Skeletal muscle satellite cell (primary cell): ENCODE data around the gene SCARF2.
"Not testable (repeated sequence)": the region's sequence is repeated elsewhere in the genome, so short reads cannot be mapped to it uniquely, and the experiment has no call there.

Experiments
- H3K27me3 ChIP-seq: 2 replicates; pipeline ENCODE4 v1.7.0; 2013; ENCODE audit warnings: low read length; ENCODE audit not compliant: control insufficient read depth, insufficient read depth
- H3K36me3 ChIP-seq: 2 replicates; pipeline ENCODE4 v1.7.0; 2013; ENCODE audit warnings: mild to moderate bottlenecking, control low read depth, low read length; ENCODE audit not compliant: insufficient read depth
- H3K4me1 ChIP-seq: 2 replicates; pipeline ENCODE4 v1.7.0; 2013; ENCODE audit warnings: low read length; ENCODE audit not compliant: control insufficient read depth, insufficient read depth
- H3K4me2 ChIP-seq: 2 replicates; pipeline ENCODE4 v1.7.0; 2013; ENCODE audit warnings: mild to moderate bottlenecking, low read length
- H3K4me3 ChIP-seq: 2 replicates; pipeline ENCODE4 v1.7.0; 2013; ENCODE audit warnings: low read length
- H3K9ac ChIP-seq: 2 replicates; pipeline ENCODE4 v1.7.0; 2013; ENCODE audit warnings: mild to moderate bottlenecking, low read depth, low read length, moderate library complexity
- H3K9me3 ChIP-seq: replicated peaks from 2 replicates; pipeline ENCODE4 v1.7.0; 2013; ENCODE audit warnings: mild to moderate bottlenecking, control low read depth, low read length

The SCARF2 gene

DNA sequence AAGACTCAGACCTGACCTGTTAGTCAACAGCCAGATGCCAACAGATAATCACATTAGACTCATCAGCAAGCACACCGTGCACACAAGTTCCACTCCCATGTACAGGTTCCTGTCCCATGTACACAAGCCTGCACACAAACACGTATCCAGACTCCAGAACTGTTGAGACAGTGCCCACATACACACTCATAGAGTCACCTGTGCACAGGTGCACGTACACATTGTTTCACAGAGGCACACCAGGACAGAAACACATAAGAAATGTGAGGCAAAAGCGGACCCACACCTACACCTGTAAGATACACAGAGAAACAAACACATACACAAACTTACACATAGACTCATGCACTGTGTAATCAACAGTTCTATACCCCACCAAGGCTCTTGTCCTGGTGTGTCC, 46.4 kb downstream of the SCARF2 start:
- peaks cover 17% of the 10 kb centered on the region for H3K4me1 ChIP-seq
- H3K27me3 ChIP-seq: peaks cover 2% of the 10 kb centered on the region
- no peak overlapping the region for H3K9ac ChIP-seq
- no peaks in the 10 kb centered on the region for H3K36me3 ChIP-seq
- no peak overlapping the region for H3K4me3 ChIP-seq
- no peaks in the 10 kb centered on the region for H3K9me3 ChIP-seq
- no peak overlapping the region for H3K4me2 ChIP-seq

DNA sequence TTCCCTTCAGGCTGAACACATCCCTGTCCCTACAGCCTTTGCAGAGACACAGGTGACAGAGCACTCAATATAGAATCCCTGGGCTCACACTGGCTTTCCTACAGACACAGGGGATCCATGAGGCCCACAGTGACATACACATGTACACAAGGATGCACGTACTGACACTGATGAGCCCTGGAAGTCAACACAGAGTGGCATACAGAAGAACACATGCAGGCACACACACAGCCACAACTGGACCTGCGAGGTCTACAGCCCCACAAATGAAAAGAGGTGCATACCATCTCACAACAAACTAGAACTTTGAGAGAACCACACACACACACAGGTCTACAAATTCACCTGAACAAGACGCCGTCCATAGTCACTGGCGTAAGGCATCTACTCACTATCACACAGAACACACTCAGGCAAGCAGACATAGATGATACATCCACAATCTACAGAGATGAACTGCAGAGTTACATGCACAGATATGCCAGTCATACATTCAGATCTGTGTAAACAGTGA, 47.2 kb downstream of the SCARF2 start:
- H3K36me3 ChIP-seq: no peaks in the 10 kb centered on the region
- peaks cover 13% of the 10 kb centered on the region for H3K4me1 ChIP-seq
- no peak overlapping the region for H3K4me2 ChIP-seq
- no peak overlapping the region for H3K9ac ChIP-seq
- H3K9me3 ChIP-seq: no peaks in the 10 kb centered on the region
- H3K4me3 ChIP-seq: no peak overlapping the region
- peaks cover 8% of the 10 kb centered on the region for H3K27me3 ChIP-seq

DNA sequence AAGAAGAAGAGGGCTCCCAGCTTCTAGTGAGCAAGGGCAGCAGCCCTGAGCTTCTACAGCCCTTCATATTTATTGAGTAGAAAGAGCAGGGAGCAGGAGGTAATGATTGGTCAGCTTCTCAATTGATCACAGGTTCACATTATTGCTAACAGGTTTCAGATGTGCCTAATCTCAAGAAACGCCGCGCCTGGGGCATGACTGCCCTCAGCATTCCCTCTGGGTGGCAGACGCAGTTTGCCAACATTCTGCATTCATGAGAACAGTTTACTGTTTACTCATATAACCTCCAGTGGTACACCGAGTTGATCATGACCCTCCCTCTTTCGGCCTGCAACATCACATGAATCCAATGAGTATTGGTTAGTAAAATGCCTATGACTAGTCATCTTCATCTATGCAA, 48.3 kb downstream of the SCARF2 start:
- no peak overlapping the region for H3K4me2 ChIP-seq
- H3K4me3 ChIP-seq: no peak overlapping the region
- no peak overlapping the region for H3K9ac ChIP-seq

DNA sequence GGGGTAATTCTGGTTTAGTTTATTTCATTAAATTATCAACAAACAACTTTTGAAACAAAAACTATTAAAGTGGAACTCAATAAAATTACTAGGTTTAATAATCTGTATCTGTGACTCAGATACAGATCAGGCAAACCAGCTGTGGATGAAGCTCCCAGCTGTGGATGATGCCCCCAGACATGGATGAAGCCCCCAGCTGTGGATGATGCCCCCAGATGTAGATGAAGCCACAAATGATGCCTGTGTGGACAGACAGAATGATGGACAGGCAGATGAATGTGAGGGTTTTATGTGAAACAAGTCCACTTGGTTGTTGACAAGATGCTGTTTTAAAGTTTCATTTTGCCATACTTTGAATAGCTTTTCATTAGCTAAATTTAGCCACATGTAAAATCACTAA, 49.4 kb downstream of the SCARF2 start:
- no peak overlapping the region for H3K4me3 ChIP-seq
- H3K27me3 ChIP-seq: peaks cover 29% of the 10 kb centered on the region
- H3K4me1 ChIP-seq: no peaks in the 10 kb centered on the region
- no peaks in the 10 kb centered on the region for H3K9me3 ChIP-seq
- no peak overlapping the region for H3K4me2 ChIP-seq
- H3K9ac ChIP-seq: no peak overlapping the region
- no peaks in the 10 kb centered on the region for H3K36me3 ChIP-seq

More for the DNA sequence above, 48.3 kb downstream of the SCARF2 start:
- no peaks in the 10 kb centered on the region for H3K36me3 ChIP-seq
- no peaks in the 10 kb centered on the region for H3K9me3 ChIP-seq
- peaks cover 18% of the 10 kb centered on the region for H3K27me3 ChIP-seq
- H3K4me1 ChIP-seq: peaks cover 4% of the 10 kb centered on the region

DNA sequence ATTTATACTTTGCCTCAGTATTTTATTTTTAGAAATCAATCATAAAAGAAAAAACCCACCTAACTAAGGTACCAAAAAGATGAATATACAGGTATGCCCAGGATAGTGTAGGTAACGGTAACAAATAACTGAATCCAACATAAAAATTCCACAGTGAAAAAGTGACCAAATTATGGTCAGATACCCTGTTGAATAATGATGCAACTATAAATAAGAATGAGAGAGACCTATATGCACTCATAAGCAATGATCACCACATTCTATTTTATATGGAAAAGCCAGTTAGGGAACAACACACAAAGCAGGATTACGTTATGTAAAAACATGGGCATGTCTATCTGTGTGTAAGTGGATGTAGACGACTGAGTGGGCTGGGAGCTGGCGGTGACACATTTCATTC, 50.7 kb downstream of the SCARF2 start:
- Histone ChIP-seq H3K4me3 (no peak overlapping the region), H3K4me2 (no peak overlapping the region), H3K9ac (no peak overlapping the region), H3K4me1 (no peaks in the 10 kb centered on the region), H3K27me3 (peaks cover 32% of the 10 kb centered on the region), H3K9me3 (no peaks in the 10 kb centered on the region), H3K36me3 (no peaks in the 10 kb centered on the region)

DNA sequence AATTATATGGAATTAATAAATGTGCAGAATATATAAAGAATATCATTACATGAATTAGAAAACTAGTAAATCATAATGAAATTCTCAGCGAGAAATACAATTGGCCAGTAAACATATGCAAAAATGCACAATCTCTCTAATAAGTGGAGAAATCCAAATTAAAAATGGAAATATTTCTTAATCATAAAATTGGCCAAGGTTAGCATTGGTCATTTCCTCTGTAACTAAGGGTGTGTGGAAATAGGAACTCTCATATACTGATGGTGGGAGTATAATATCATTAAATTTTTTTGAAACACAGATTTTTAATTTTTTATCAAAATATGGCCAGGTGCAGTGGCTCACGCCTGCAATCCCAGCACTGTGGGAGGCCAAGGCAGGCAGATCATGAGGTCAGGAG, 51.3 kb downstream of the SCARF2 start:
- no peak overlapping the region for H3K9ac ChIP-seq
- peaks cover 35% of the 10 kb centered on the region for H3K27me3 ChIP-seq
- H3K4me1 ChIP-seq: no peaks in the 10 kb centered on the region
- no peak overlapping the region for H3K4me3 ChIP-seq
- H3K4me2 ChIP-seq: no peak overlapping the region
- H3K9me3 ChIP-seq: no peaks in the 10 kb centered on the region
- H3K36me3 ChIP-seq: no peaks in the 10 kb centered on the region

DNA sequence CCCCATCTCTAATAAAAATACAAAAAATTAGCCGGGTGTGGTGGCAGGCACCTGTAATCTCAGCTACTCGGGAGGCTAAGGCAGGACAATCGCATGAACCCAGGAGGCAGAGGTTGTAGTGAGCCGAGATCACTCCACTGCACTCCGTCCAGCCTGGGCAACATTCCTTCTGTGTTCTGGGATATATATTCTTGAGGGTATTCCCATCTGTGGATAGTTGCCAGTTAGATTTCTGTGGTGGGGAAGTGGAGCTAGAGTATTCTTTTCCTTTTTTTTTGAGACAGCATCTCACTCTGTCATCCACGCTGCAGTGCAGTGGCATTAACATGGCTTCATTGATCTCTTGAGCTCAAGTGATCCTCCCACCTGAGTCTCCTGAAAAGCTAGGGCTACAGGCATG, 52.8 kb downstream of the SCARF2 start:
- Histone ChIP-seq H3K9ac (no peak overlapping the region), H3K36me3 (no peaks in the 10 kb centered on the region)

DNA sequence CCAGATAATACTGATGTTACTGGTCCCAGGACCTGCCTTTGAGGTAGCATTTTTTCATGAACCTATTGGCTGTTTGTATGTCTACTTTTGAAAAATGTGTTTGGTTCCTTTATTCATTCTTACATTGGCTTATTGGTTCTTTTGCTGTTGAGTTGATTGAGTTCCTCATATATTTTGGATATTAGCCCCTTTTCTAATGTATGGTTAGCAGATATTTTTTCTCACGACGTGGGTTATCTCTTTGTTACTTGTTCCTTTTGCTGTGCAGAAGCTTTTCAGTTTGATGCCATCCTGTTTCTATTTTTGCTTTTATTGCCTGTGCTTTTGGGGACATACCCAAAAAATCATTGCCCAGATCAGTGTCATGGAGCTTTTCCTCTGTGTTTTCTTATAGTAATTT, 53.5 kb downstream of the SCARF2 start:
- Histone ChIP-seq H3K4me1 (no peaks in the 10 kb centered on the region), H3K4me3 (no peak overlapping the region), H3K36me3 (no peaks in the 10 kb centered on the region), H3K9ac (no peak overlapping the region), H3K9me3 (no peaks in the 10 kb centered on the region), H3K27me3 (peaks cover 51% of the 10 kb centered on the region), H3K4me2 (no peak overlapping the region)

More for the DNA sequence above, 52.8 kb downstream of the SCARF2 start:
- H3K4me1 ChIP-seq: no peaks in the 10 kb centered on the region
- peaks cover 45% of the 10 kb centered on the region for H3K27me3 ChIP-seq
- no peak overlapping the region for H3K4me3 ChIP-seq
- H3K4me2 ChIP-seq: no peak overlapping the region
- no peaks in the 10 kb centered on the region for H3K9me3 ChIP-seq

DNA sequence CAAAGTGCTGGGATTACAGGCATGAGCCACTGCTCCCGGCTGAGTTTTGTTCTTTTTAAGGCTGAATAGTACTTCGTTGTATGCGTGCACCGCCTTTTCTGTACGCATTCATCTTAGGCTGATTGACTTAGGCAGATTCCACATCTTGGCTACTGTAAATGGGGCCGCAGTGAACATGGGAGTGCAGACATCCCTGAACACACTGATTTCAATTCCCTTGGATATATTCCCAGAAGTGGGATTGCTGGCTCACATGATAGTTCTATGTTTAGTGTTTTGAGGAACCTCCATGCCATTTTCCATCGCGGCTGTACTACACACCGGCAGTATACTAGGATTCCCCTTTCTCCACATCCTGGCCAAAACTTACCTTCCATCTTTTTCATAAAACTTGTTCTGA, 54.1 kb downstream of the SCARF2 start:
- Histone ChIP-seq H3K4me3 (no peak overlapping the region), H3K36me3 (no peaks in the 10 kb centered on the region), H3K4me1 (no peaks in the 10 kb centered on the region), H3K4me2 (no peak overlapping the region), H3K9me3 (no peaks in the 10 kb centered on the region), H3K27me3 (peaks cover 57% of the 10 kb centered on the region), H3K9ac (no peak overlapping the region)

DNA sequence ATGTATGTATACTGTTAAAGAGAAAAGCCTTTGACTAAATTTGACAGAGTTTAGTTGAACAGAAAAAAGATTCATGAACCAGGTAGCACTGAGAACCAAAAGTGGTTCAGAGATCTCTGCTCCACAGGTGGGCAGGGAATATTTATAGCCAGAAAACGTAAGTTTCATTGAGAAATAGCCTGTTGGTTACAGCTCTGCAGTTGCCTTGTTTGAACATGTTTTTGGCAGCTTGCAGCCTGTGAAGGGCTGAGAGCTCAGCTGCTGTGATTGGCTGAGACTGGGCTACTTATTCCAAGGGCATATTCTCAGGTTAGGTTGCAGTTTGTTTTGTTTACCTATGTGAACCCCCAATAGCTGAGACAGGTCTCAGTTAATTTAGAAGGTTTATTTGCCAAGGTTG, 57.1 kb downstream of the SCARF2 start:
- Histone ChIP-seq H3K4me3 (no peak overlapping the region), H3K9ac (no peak overlapping the region), H3K4me2 (no peak overlapping the region), H3K27me3 (peaks cover 57% of the 10 kb centered on the region), H3K36me3 (no peaks in the 10 kb centered on the region), H3K4me1 (no peaks in the 10 kb centered on the region), H3K9me3 (no peaks in the 10 kb centered on the region)

DNA sequence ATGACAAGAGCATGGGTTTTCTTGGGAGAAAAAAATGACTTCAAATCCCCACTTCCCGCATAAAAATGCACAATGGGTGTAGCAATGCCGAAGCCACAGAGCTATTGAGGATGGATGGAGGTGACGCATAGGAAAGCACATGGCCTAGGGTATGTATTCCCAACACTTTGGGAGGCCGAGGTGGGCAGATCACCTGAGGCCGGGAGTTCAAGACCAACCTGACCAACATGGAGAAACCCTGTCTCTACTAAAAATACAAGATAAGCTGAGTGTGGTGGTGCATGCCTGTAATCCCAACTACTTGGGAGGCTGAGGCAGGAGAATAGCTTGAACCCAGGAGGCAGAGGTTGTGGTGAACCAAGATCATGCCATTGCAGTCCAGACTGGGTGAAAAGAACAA, 58.9 kb downstream of the SCARF2 start:
- H3K9me3 ChIP-seq, H3K36me3 ChIP-seq, H3K9ac ChIP-seq, H3K4me2 ChIP-seq, H3K4me3 ChIP-seq, H3K4me1 ChIP-seq: not testable (repeated sequence)
- peaks cover 40% of the 10 kb centered on the region for H3K27me3 ChIP-seq

DNA sequence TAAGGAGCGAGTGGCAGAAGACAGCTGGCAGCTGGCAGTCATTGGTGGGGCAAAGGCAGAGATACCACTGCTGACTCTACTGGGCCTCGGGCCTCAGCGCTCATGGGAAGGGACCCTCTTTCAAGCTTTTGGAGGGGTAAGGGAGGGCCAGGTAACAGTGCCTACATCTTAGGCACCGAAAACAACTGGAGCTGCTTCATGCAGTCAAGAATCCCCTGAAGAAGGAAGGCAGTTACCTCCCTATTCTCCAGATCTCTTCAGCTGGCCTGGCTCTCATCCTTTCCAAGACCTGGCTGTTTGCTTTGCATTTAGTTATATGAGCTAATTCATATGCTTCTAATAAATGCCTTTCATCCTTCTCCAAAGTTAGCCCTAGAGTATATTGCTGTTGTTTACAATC, 59.5 kb downstream of the SCARF2 start:
- H3K4me1 ChIP-seq: no peaks in the 10 kb centered on the region
- no peaks in the 10 kb centered on the region for H3K9me3 ChIP-seq
- H3K4me2 ChIP-seq: no peak overlapping the region
- peaks cover 35% of the 10 kb centered on the region for H3K27me3 ChIP-seq
- H3K36me3 ChIP-seq: no peaks in the 10 kb centered on the region
- H3K4me3 ChIP-seq: no peak overlapping the region
- H3K9ac ChIP-seq: no peak overlapping the region
